Activated CD8-positive, alpha-beta T cell treated with anti-CD3 and anti-CD28 coated beads for 36 hours (primary cell): ENCODE results near the gene KCNIP4. TPM values are rescaled to one million over a fixed set of nuclear protein-coding genes. Genes with fewer than 3 reads are reported as not detected.

ENCODE experiments used
- ATAC-seq: fragments of 200-7000 bp; cut with Tn5 transposase; one replicate; pipeline ENCODE4 v1.10.0; 2021; ENCODE audit warnings: mild to moderate bottlenecking, moderate library complexity
- CTCF ChIA-PET: fragments of 350-600 bp; sonication (Branson Sonifier 250); formaldehyde crosslinking; loops from one replicate; lab custom pipeline; 2021; ENCODE audit warnings: antibody characterized with exemption; lab: Charles Lee
- POLR2A ChIA-PET: fragments of 350-600 bp; sonication (Branson Sonifier 250); formaldehyde crosslinking; loops from one replicate; lab custom pipeline; 2021; ENCODE audit warnings: antibody characterized with exemption; lab: Charles Lee
- DNase-seq: peaks from one replicate; pipeline ENCODE4 v3.0.0-alpha.2; 2020
- H3K27ac Mint-ChIP-seq: one replicate; pipeline ENCODE4 v1.8.0; 2021; ENCODE audit warnings: mild to moderate bottlenecking, mixed read lengths
- H3K27me3 Mint-ChIP-seq: one replicate; pipeline ENCODE4 v1.8.0; 2021; ENCODE audit warnings: mixed read lengths
- H3K36me3 Mint-ChIP-seq: one replicate; pipeline ENCODE4 v1.8.0; 2021; ENCODE audit warnings: low read depth, mixed read lengths
- H3K4me1 Mint-ChIP-seq: one replicate; pipeline ENCODE4 v1.8.0; 2021; ENCODE audit warnings: low read depth, mixed read lengths
- H3K4me3 Mint-ChIP-seq: one replicate; pipeline ENCODE4 v1.8.0; 2021; ENCODE audit warnings: mild to moderate bottlenecking, moderate library complexity, mixed read lengths
- H3K9me3 Mint-ChIP-seq: one replicate; pipeline ENCODE4 v1.8.0; 2021; ENCODE audit warnings: mixed read lengths
- intact Hi-C: fragments of 100-400 bp; cut with micrococcal nuclease; formaldehyde crosslinking; loops from one replicate; pipeline ENCODE4 v1.10.0; 2022
- total RNA-seq, 2 experiments: library from RNA; stranded (reverse); gene quantifications; one replicate each; pipeline ENCODE4 v1.2.3, GENCODE V29; 2021
- TF ChIP-seq, protein P1 (sequence below): fragments of 200-600 bp; IDR thresholded peaks from one replicate; pipeline ENCODE4 v1.8.0; 2022; ENCODE audit warnings: antibody characterized with exemption, mild to moderate bottlenecking

Gene KCNIP4
- total RNA-seq, 2 experiments from 2014 or later, result not detected

DNA sequence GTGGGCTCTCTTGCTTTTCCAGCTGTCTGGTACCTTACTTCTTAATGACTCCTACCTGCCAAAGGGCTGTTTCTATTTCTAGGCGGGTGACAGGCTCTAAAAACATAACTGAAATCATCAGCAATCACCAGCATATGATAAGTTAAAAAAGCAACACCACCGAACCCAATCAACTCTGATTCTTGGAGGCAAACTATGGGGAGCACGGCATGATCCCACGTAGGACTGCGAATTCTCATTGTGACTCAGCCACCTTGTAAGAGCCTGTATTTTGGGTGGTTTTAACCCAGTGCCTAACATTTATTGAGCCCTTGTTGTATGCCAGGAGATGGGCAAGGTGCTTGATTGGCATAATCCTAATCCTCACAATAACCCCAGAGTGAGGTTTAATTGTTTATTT is 1091.5 kb downstream of the KCNIP4 start:
- Mint-ChIP-seq H3K4me3 (no peak overlapping the region), H3K9me3 (peaks cover 8% of the 10 kb centered on the region), H3K36me3 (no peaks in the 10 kb centered on the region), H3K27ac (no peak overlapping the region), H3K4me1 (no peaks in the 10 kb centered on the region), H3K27me3 (no peaks in the 10 kb centered on the region)
- intact Hi-C loops, result no loop called here
- POLR2A ChIA-PET, result no interaction called here
- no peak for DNase-seq
- ATAC-seq, result no peak
- TF ChIP-seq, protein P1, sequence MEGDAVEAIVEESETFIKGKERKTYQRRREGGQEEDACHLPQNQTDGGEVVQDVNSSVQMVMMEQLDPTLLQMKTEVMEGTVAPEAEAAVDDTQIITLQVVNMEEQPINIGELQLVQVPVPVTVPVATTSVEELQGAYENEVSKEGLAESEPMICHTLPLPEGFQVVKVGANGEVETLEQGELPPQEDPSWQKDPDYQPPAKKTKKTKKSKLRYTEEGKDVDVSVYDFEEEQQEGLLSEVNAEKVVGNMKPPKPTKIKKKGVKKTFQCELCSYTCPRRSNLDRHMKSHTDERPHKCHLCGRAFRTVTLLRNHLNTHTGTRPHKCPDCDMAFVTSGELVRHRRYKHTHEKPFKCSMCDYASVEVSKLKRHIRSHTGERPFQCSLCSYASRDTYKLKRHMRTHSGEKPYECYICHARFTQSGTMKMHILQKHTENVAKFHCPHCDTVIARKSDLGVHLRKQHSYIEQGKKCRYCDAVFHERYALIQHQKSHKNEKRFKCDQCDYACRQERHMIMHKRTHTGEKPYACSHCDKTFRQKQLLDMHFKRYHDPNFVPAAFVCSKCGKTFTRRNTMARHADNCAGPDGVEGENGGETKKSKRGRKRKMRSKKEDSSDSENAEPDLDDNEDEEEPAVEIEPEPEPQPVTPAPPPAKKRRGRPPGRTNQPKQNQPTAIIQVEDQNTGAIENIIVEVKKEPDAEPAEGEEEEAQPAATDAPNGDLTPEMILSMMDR, result no peak
- CTCF ChIA-PET, result no interaction called here

GRCh38 chr4:20847124-20847747 is 1101.3 kb downstream of the KCNIP4 start:
- intact Hi-C loops, result no loop called here
- ChIA-PET POLR2A (no interaction called here), CTCF (no interaction called here)
- Mint-ChIP-seq H3K4me1 (no peaks in the 10 kb centered on the region), H3K27me3 (no peaks in the 10 kb centered on the region), H3K4me3 (no peak overlapping the region), H3K27ac (no peak overlapping the region), H3K9me3 (peaks cover 11% of the 10 kb centered on the region), H3K36me3 (no peaks in the 10 kb centered on the region)
- DNase-seq (no peak), ATAC-seq (no peak)
- TF ChIP-seq, protein P1, result no peak

- TF ChIP-seq, protein P1, result no peak
- H3K4me3 Mint-ChIP-seq, result no peak overlapping the region
- H3K9me3 Mint-ChIP-seq, result no peaks in the 10 kb centered on the region
- H3K4me1 Mint-ChIP-seq, result no peaks in the 10 kb centered on the region
- POLR2A ChIA-PET, result no interaction called here
- ATAC-seq (no peak), DNase-seq (no peak)
- CTCF ChIA-PET, result no interaction called here
- no peaks in the 10 kb centered on the region for H3K36me3 Mint-ChIP-seq
- intact Hi-C loops, result no loop called here
- H3K27ac Mint-ChIP-seq, result no peak overlapping the region
- H3K27me3 Mint-ChIP-seq, result no peaks in the 10 kb centered on the region
Measured at GRCh38 chr4:20844311-20844710, 1104.3 kb downstream of the KCNIP4 start.

DNA sequence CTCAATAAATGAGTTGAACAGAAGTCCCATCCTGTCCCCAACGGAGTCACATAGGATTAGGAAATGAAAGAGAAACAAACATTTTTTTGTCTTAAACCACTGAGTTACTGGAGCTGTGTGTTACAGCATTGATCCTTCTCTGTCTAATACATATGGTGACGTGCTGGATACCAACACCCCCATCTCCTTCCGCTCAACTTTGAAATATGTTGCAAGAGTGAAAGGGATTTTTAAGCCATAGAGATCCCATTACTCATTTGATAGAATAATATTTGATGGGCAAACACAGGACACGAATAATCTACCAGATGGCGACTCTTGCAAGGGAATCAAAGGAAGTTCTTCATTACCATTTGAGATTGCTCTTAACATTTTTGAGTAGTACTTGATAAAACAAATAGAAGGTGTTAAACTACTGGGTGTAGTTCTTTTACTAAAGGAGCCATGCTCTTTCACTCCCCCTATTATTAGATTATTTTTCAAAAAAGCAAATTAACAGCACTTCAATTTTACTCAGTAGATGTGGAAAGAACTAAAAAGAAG is 1107.9 kb downstream of the KCNIP4 start:
- POLR2A ChIA-PET, result no interaction called here
- Mint-ChIP-seq H3K4me1 (no peaks in the 10 kb centered on the region), H3K36me3 (no peaks in the 10 kb centered on the region), H3K9me3 (no peaks in the 10 kb centered on the region), H3K27ac (no peak overlapping the region), H3K4me3 (no peak overlapping the region), H3K27me3 (no peaks in the 10 kb centered on the region)
- intact Hi-C loops, result no loop called here
- CTCF ChIA-PET, result no interaction called here
- DNase-seq, result no peak
- ATAC-seq, result no peak
- TF ChIP-seq, protein P1, result no peak

- H3K36me3 Mint-ChIP-seq, result no peaks in the 10 kb centered on the region
- TF ChIP-seq, protein P1, result no peak
- ATAC-seq (no peak), DNase-seq (no peak)
- intact Hi-C loops, result no loop called here
- no peak overlapping the region for H3K27ac Mint-ChIP-seq
- ChIA-PET CTCF (no interaction called here), POLR2A (no interaction called here)
- H3K9me3 Mint-ChIP-seq, result no peaks in the 10 kb centered on the region
- H3K27me3 Mint-ChIP-seq, result no peaks in the 10 kb centered on the region
- H3K4me3 Mint-ChIP-seq, result no peak overlapping the region
- H3K4me1 Mint-ChIP-seq, result no peaks in the 10 kb centered on the region
Measured at GRCh38 chr4:20839957-20840356, 1108.6 kb downstream of the KCNIP4 start.
